ENCODE data around the gene CD1C. TPM values are rescaled to one million over a fixed set of nuclear protein-coding genes. Genes with fewer than 3 reads are reported as not detected.

Gene CD1C
- total RNA-seq, 3 donors from 2014 or later = 0.43 to 1.1 (median 0.47) TPM

DNA sequence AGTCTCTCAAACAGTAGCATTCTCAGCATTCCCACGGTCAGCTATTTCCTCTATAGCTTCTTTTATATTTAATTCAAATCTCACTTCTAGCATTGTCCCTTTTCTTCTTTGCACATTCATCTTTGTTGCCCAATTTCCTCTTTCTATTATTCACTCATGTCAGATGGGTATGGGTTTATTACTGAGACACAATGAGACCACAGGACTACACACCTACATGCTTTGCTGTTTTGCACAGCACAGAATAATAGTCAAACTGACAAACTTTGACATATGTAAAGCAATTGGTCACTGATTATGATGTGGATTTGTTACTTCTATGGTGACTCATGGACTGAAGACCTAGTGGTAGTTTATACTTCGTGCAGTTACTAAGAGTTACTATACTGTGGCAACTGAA is 5.8 kb upstream of the CD1C start:
- no peaks in the 10 kb centered on the region for H3K4me1 ChIP-seq (ENCODE audit: low read depth)
- TF ChIP-seq, protein P1, sequence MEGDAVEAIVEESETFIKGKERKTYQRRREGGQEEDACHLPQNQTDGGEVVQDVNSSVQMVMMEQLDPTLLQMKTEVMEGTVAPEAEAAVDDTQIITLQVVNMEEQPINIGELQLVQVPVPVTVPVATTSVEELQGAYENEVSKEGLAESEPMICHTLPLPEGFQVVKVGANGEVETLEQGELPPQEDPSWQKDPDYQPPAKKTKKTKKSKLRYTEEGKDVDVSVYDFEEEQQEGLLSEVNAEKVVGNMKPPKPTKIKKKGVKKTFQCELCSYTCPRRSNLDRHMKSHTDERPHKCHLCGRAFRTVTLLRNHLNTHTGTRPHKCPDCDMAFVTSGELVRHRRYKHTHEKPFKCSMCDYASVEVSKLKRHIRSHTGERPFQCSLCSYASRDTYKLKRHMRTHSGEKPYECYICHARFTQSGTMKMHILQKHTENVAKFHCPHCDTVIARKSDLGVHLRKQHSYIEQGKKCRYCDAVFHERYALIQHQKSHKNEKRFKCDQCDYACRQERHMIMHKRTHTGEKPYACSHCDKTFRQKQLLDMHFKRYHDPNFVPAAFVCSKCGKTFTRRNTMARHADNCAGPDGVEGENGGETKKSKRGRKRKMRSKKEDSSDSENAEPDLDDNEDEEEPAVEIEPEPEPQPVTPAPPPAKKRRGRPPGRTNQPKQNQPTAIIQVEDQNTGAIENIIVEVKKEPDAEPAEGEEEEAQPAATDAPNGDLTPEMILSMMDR (IDR thresholded peaks at IDR 0.05) = no peak
- no peak overlapping the region for H3K4me3 ChIP-seq
- no peaks in the 10 kb centered on the region for H3K36me3 ChIP-seq (ENCODE audit: low read depth)
- intact Hi-C loops (cut with DNase I, micrococcal nuclease) = no loop called here
- ATAC-seq = no peak
- DNase-seq = no peak
- peaks cover 15% of the 10 kb centered on the region for H3K9me3 ChIP-seq

DNA sequence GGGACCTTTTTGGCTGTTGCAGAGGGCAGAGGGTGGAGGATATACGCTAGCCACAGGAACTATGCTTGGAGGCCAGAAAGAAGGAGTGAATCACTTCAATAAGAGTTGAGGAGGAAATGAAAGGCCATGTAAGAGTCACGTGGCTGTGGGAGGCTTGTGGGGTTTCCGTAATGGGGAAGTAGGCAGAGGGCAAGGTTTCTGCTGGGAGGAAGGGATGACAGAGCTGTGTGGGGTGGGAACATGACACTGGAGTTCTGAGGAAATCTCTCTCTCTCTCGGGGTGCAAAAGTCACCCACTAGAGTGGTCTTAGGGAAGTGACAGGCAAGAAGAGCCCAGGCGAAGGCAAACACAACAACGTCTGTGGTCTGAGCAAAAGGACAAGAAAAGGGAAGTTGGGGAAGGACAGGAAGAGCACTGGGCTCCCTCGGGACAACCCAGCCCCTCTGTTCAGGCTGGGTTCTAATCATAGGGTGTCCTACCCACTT is 3.9 kb upstream of the CD1C start:
- DNase-seq (peak in 2 of 3 donors; percentile 44 to 59), ATAC-seq (peak; percentile 79)
- H3K4me3 ChIP-seq = no peak overlapping the region
- no peaks in the 10 kb centered on the region for H3K4me1 ChIP-seq (ENCODE audit: low read depth)
- peaks cover 3% of the 10 kb centered on the region for H3K9me3 ChIP-seq
- TF ChIP-seq, protein P1 (IDR thresholded peaks at IDR 0.05) = no peak
- intact Hi-C loops (cut with DNase I, micrococcal nuclease) = no loop called here
- H3K36me3 ChIP-seq (ENCODE audit: low read depth) = no peaks in the 10 kb centered on the region

DNA sequence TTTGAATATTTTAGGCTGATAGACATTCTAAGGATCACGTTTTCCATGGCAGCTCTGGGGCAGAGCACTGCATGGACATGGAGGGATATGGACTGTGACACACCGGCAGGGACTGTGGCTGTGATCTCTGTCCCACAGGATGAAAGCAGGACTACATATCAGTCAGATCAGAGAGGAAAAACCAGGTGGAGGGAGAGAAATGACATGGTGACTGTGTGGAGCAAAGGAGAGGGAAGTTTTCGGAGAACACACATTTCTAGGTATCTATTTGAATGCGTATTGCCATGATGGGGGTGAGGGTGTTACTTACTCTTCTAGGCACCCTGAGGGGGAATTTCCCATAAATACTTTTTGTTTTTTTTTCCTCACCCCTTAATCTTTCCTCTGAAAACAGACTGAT is 3.2 kb upstream of the CD1C start:
- no peak overlapping the region for H3K4me3 ChIP-seq
- peaks cover 3% of the 10 kb centered on the region for H3K9me3 ChIP-seq
- H3K4me1 ChIP-seq (ENCODE audit: low read depth) = no peaks in the 10 kb centered on the region
- TF ChIP-seq, protein P1 (IDR thresholded peaks at IDR 0.05) = no peak
- intact Hi-C loops (cut with DNase I, micrococcal nuclease) = no loop called here
- DNase-seq = no peak
- no peaks in the 10 kb centered on the region for H3K36me3 ChIP-seq (ENCODE audit: low read depth)
- ATAC-seq = no peak

DNA sequence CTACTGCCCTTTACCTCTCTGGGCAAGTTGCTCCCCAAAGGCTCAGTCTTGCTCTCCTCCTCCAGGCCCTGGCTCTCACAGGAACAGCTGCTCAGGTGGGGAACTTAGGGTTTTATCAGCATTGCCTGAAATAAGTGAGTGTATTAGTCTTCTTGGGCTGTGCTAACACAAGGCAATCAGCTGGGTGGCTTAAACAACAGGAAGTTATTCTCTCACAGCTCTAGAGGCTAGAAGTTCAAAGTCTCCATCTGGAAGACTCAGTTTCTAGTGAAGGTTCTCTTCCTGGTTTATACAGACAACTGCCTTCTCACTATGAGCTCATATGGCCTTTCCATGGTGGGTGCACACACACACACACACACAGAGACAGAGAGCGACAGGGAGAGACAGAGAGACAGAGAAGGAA is 2.8 kb upstream of the CD1C start:
- TF ChIP-seq, protein P1 (IDR thresholded peaks at IDR 0.05) = no peak
- Histone ChIP-seq H3K4me1 (ENCODE audit: low read depth) (no peaks in the 10 kb centered on the region), H3K9me3 (peaks cover 3% of the 10 kb centered on the region), H3K4me3 (no peak overlapping the region), H3K36me3 (ENCODE audit: low read depth) (no peaks in the 10 kb centered on the region)
- DNase-seq = no peak
- intact Hi-C loops (cut with DNase I, micrococcal nuclease) = no loop called here
- no peak for ATAC-seq

DNA sequence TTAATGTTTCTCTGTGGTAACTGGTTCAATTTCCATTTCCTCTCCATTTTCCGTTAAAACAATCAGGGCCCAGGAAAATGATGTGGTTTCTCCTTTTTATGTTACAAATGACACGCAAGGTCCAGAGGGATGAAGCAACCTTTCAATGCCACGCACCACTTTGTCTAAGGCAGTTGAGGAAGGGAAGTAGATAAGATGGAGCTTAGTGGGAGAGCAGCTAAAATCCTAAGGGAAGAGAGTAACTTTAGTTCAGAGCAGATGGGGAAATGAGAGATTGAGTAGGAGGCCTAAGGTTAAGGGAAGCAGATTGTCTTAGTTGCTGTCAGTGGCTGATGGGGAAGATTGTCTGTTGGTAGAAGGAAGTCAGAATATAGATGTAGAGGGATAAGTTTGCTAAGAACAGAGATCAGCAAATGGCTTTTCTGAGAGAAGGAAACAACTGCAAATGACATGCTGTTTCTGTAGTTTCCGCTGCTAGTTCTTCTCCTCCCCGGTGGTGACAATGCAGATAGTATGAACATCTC is 660 bp downstream of the CD1C start:
- no peak for ATAC-seq
- DNase-seq = no peak
- H3K36me3 ChIP-seq (ENCODE audit: low read depth) = no peaks in the 10 kb centered on the region
- no peak overlapping the region for H3K4me3 ChIP-seq
- TF ChIP-seq, protein P1 (IDR thresholded peaks at IDR 0.05) = no peak
- intact Hi-C loops (cut with DNase I, micrococcal nuclease) = no loop called here
- no peaks in the 10 kb centered on the region for H3K4me1 ChIP-seq (ENCODE audit: low read depth)
- no peaks in the 10 kb centered on the region for H3K9me3 ChIP-seq

DNA sequence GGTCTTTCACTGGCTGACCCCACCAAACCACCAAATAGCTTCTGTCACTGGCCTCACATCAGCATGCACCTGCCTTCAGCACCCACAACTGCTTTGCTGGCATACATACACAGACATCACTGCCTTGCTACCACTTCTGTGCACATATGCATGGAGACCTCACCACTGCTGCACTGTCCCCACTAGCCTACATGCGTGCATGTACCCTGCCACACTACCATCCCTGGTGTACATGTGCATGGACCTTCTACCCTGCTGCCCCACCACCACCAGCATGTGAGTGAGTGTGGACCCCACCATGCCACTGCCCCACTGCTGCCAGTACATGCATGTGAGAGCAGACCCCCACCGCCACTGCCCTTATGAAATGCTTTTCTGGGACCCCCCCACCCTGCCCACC is 6.1 kb downstream of the CD1C start:
- intact Hi-C loops (cut with DNase I, micrococcal nuclease) = no loop called here
- no peaks in the 10 kb centered on the region for H3K9me3 ChIP-seq
- H3K4me3 ChIP-seq = no peak overlapping the region
- DNase-seq = no peak
- no peak for ATAC-seq
- no peaks in the 10 kb centered on the region for H3K36me3 ChIP-seq (ENCODE audit: low read depth)
- TF ChIP-seq, protein P1 (IDR thresholded peaks at IDR 0.05) = no peak
- H3K4me1 ChIP-seq (ENCODE audit: low read depth) = no peaks in the 10 kb centered on the region
